Measurements from ENCODE around the gene CDH19.
"Not testable (repeated sequence)": the region's sequence is repeated elsewhere in the genome, so short reads cannot be mapped to it uniquely, and the experiment has no call there.

CDH19 gene

GRCh38 chr18:66564236-66564635 is 39.7 kb downstream of the CDH19 start:
- DNase-seq: no peak

DNA sequence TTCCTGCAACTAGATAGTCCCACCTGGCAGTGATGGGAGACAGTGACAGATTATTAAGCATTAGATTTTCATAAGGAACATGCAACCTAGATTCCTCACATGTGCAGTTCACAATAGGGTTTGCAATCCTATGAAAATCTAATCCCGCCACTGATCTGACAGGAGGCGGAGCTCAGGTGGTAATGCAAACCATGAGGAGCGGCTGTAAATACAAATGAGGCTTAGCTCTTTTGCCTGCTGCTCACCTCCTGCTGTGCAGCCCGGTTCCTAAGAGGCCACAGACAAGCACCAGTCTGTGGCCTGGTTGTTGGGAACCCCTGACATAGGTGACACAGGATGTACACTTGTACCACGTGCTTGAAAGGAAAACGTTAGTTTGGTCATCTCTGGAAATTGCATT is 41.6 kb downstream of the CDH19 start:
- no peak for DNase-seq

DNA sequence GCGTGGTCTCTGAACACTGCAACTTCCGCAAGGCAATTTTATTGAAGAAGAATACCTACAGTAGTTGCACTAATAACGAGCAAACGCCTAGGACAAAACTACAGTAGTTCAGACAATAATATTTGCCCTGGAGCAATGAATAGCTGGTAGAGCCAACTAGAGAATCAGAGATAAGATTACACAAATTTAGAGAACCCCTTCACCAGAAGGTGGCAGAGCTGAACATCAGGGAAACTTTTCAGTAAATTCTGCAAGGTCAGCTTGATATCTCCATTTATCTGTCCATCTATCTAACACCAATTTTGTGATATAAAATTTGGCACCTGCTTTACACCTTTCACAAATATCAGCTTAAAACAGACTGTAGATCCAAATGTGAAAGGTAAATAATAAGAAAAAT is 43.8 kb downstream of the CDH19 start:
- no peak for DNase-seq

GRCh38 chr18:66558773-66559172 is 45.1 kb downstream of the CDH19 start:
- DNase-seq: no peak

GRCh38 chr18:66557091-66557490 is 46.8 kb downstream of the CDH19 start:
- DNase-seq: no peak

GRCh38 chr18:66555585-66555984 is 48.3 kb downstream of the CDH19 start:
- DNase-seq: no peak

DNA sequence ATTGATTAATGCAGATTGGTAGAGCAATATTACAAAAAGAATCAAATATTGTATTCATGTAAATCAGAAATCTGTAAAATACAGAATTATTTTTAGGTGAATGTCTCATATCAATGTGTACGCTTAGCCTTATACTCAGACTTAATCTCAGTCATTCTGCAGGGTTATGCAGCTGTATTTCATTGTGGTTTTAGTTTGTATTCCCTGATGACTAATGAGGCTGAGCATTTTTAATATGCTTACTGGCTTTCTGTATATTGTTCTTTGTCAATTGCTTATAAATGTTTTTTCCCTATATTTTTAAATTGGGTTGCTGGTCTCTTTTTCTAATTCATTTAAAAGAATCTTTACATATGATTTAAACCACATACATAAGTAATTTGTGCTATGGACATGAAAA is 50.1 kb downstream of the CDH19 start:
- no peak for DNase-seq

DNA sequence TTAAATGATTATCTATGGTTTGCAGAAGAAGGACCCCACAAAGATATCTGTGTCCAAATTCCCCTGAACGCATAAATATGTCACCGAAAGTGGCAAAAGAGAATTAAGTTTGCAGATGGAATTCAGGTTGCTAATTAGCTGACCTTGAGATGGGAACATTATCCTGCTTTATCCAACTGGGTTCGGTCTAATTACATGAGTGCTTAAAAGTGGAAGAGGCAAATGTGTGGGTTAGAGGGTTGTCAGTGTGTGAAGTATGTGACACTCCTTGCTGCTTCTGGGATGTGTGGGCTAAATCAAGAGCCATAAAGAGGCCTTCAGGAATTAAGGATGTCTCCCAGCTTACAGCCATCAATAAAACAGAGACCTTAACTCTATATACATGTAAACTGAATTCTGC is 53.5 kb downstream of the CDH19 start:
- DNase-seq: no peak

DNA sequence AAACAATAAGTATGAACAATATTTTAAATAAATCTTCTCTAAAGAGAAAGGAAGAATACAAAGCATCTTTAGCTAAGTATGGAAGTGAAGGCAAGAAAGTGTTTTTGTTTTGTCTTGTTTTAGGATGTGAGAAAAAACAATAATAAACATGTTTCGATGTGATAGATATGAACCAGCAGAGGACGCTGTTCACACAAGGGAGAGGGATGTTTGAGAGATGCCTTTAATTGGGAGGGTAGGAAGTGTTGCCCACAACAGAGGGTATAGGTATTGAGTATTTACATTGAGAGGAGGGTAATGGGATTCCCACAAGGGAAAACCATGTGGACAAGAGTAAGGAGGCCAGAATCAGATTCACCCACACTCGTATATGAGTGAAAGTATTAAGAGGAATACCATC is 55.1 kb downstream of the CDH19 start:
- DNase-seq: no peak

- no peak for DNase-seq
Measured at GRCh38 chr18:66534110-66534509, 69.8 kb downstream of the CDH19 start.

- no peak for DNase-seq
Measured at GRCh38 chr18:66533693-66534092, 70.2 kb downstream of the CDH19 start.

GRCh38 chr18:66523219-66523991 is 80.5 kb downstream of the CDH19 start:
- DNase-seq: no peak

DNA sequence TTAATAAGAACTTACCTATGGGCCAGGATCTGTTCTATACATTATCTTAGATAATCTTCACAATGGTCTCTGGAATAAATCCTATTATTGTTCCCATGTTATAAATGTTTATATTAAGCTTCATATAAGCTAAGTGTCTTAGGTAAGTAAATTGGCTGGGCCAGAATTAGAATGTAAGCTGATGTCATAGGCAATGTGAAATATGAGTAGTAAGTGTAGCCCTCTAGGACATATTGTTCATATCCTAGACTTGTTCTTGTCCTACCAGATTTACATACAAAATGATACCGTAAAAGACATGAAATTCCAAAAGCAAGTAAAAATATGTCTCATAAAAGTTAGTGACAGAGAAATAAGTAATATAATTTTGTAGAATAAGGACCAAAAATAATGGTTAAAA is 89.9 kb downstream of the CDH19 start:
- DNase-seq: no peak

DNA sequence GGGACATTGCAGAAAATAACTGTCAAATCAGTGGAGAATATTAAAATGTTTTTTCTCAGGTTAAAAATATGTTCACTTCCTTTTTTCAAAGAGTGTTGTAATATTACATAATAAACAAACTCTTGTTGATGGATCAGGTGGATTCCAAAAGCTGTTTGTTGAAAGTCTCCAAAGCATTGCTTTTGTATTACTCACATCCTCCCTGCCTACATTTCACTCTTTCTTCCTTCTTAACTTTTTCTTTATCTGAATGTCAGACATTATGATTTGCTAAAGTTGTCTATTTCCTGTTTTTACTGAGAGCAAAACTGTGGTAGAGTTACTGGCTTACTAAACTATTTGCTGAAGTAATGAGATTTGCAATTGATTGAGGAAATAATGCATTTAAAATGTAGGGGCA is 92.1 kb downstream of the CDH19 start:
- DNase-seq: no peak

GRCh38 chr18:66511289-66511688 is 92.6 kb downstream of the CDH19 start:
- DNase-seq: no peak

GRCh38 chr18:66510357-66511045 is 93.4 kb downstream of the CDH19 start:
- no peak for DNase-seq

- DNase-seq: no peak
Measured at GRCh38 chr18:66508937-66509336, 95.0 kb downstream of the CDH19 start.

DNA sequence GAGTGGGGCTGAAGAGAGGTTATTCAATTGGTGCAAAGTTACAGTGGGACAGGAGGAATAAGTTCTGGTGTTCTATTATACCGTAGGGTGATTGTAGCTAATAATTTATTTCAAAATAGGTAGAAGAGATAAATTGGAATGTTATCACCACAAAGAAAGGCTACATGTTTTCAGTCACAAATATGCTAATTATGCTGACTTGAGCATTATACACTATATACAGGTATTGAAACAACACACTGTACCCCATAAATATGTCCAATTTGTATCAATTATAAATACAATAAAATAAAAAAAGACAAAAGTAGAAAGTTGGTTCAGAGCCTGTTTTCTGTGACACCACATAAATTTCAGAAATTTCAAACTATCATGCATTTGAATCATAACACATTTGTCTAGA is 97.7 kb downstream of the CDH19 start:
- DNase-seq: no peak

- no peak for DNase-seq
Measured at GRCh38 chr18:66497351-66497750, 106.5 kb downstream of the CDH19 start.

GRCh38 chr18:66495844-66496243 is 108.0 kb downstream of the CDH19 start:
- DNase-seq: no peak

DNA sequence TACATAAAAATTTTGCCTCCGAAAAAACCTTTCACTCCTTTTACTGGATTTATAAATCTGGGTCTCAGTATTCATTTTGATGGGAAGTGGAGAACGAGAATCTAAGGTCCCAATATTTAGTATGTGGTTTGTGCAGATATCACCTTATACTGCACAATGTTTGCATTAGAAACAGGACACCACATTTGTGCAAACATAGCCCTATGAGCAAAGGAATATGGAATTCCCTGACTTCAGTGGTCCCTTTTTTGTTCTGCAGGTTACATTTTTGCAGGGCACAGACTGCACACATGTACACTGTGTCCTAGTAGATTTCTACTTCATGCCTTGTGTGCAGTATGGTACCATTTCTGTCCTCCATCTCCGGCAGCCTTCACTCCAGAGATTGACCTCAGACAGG is 130.0 kb downstream of the CDH19 start:
- DNase-seq: no peak

DNA sequence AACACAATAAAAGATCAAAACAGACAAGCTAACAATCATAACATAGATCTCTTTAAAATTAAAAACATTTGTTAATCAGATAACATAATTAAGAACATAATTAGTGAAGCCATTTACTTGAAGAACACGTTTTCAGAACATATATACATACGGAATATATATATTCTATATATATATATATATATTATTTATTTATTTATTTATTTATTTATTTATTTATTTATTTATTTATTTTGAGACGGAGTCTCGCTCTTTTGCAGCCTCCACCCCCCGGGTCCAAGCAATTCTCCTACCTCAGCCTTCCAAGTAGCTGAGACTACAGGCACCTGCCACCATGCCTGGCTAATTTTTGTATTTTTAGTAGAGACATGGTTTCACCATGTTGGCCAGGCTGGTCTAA is 137.7 kb downstream of the CDH19 start:
- not testable (repeated sequence) for DNase-seq

GRCh38 chr18:66461344-66461743 is 142.5 kb downstream of the CDH19 start:
- DNase-seq: no peak

DNA sequence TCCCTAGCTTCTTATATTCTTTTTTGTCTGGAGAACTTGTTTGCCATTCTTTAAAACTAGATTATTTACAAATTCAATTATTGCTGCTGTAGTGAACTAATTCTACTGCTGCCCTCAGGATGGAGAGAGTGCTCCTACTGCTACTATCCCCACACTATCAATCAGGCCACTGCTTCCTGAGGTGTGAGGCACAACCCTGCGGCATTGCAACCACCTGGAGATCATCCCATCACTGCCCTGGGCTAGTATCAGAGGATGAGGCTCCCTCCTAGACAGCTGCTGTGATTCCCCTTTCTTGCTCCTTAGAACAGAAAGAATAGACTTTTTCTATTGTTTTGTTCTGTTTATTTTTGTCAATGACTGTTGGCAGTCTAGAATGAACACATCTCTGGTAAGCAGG is 146.6 kb downstream of the CDH19 start:
- no peak for DNase-seq

All from activated effector memory CD4-positive, alpha-beta T cell treated with anti-CD3 and anti-CD28 coated beads, Interleukin-2, amount 50 U/mL, for 16 hours (primary cell).